IMR-90 (cell line): Measurements from ENCODE around the gene CYP21A2. TPM values are rescaled to one million over a fixed set of nuclear protein-coding genes. Genes with fewer than 3 reads are reported as not detected.

ENCODE experiments used
- ATAC-seq: fragments of 200-7000 bp; cut with Tn5 transposase; 2 replicates; pipeline ENCODE4 v1.9.1; 2020; ENCODE audit warnings: low read depth, mild to moderate bottlenecking, moderate library complexity
- BruUV-seq: library from RNA; stranded (reverse); fragments of 400-500 nt; replicated peaks from 2 replicates; lab custom pipeline; 2021; lab: Mats Ljungman, UMichigan
- CTCF ChIA-PET: fragments of 300-600 bp; formaldehyde crosslinking; extraction: SDS; loops from one replicate; lab custom pipeline; 2021; ENCODE audit warnings: antibody characterized with exemption; lab: Yijun Ruan, JAX
- POLR2A ChIA-PET: fragments of 300-600 bp; sonication (Branson Sonifier 250); formaldehyde crosslinking; loops from one replicate; lab custom pipeline; 2022; ENCODE audit warnings: antibody characterized with exemption; ENCODE audit not compliant: unreplicated experiment; lab: Charles Lee
- DNase-seq: peaks from one replicate; pipeline ENCODE4 v3.0.0; 2013
- H2AFZ ChIP-seq: replicated peaks from 2 replicates; pipeline ENCODE3; 2013; ENCODE audit warnings: low read length, mild to moderate bottlenecking; ENCODE audit not compliant: poor library complexity
- H2AK5ac ChIP-seq: 2 replicates; pipeline ENCODE4 v1.6.1; 2013; ENCODE audit warnings: low read depth, low read length, inconsistent platforms
- H2AK9ac ChIP-seq: replicated peaks from 2 replicates; pipeline ENCODE3; 2013; ENCODE audit warnings: mild to moderate bottlenecking, low read depth, low read length, moderate library complexity; ENCODE audit not compliant: poor library complexity
- H2BK120ac ChIP-seq: 2 replicates; pipeline ENCODE4 v1.6.1; 2013; ENCODE audit warnings: low read depth, low read length, inconsistent platforms
- H2BK15ac ChIP-seq: 3 replicates; pipeline ENCODE4 v1.6.1; 2013; ENCODE audit warnings: low read depth, low read length, inconsistent platforms
- H2BK20ac ChIP-seq: 2 replicates; pipeline ENCODE4 v1.6.1; 2013; ENCODE audit warnings: low read depth, mild to moderate bottlenecking, inconsistent platforms, low read length, moderate library complexity
- H2BK5ac ChIP-seq: 2 replicates; pipeline ENCODE4 v1.6.1; 2013; ENCODE audit warnings: mild to moderate bottlenecking, low read depth, low read length, inconsistent platforms; ENCODE audit not compliant: poor library complexity, severe bottlenecking
- H3K14ac ChIP-seq: replicated peaks from 2 replicates; pipeline ENCODE4 v1.6.1; 2013; ENCODE audit warnings: low read depth, low read length, inconsistent platforms
- H3K18ac ChIP-seq: 2 replicates; pipeline ENCODE4 v1.6.1; 2013; ENCODE audit warnings: low read depth, low read length, control low read depth
- H3K23ac ChIP-seq: 2 replicates; pipeline ENCODE4 v1.6.1; 2013; ENCODE audit warnings: low read depth, low read length, inconsistent platforms
- H3K27ac ChIP-seq: 2 replicates; pipeline ENCODE4 v1.5.1; 2013; ENCODE audit warnings: mild to moderate bottlenecking, control low read depth, low read length; ENCODE audit not compliant: insufficient read depth
- H3K27me3 ChIP-seq: 2 replicates; pipeline ENCODE4 v1.6.1; 2013; ENCODE audit warnings: low read length; ENCODE audit not compliant: control insufficient read depth, insufficient read depth
- H3K36me3 ChIP-seq: 2 replicates; pipeline ENCODE4 v1.6.1; 2013; ENCODE audit warnings: low read length, mixed read lengths; ENCODE audit not compliant: control insufficient read depth, insufficient read depth
- H3K4ac ChIP-seq: 2 replicates; pipeline ENCODE4 v1.6.1; 2013; ENCODE audit warnings: low read depth, low read length, inconsistent platforms
- H3K4me1 ChIP-seq: 2 replicates; pipeline ENCODE4 v1.6.1; 2013; ENCODE audit warnings: low read length, mixed read lengths; ENCODE audit not compliant: control insufficient read depth, insufficient read depth
- H3K4me2 ChIP-seq: 2 replicates; pipeline ENCODE4 v1.6.1; 2013; ENCODE audit warnings: low read depth, mild to moderate bottlenecking, control low read depth, low read length, moderate library complexity
- H3K4me3 ChIP-seq: 2 replicates; pipeline ENCODE4 v1.5.1; 2013; ENCODE audit warnings: low read depth, mild to moderate bottlenecking, control low read depth, low read length, moderate library complexity; ENCODE audit not compliant: insufficient read depth
- H3K56ac ChIP-seq: 2 replicates; pipeline ENCODE4 v1.6.1; 2013; ENCODE audit warnings: low read length, inconsistent platforms; ENCODE audit not compliant: insufficient read depth; ENCODE audit errors: extremely low read depth
- H3K79me1 ChIP-seq, 2 experiments: 2 replicates each; pipeline ENCODE4 v1.6.1; 2013; ENCODE audit warnings: low read length in 2 of 2, inconsistent platforms in 1 of 2, low read depth in 1 of 2
- H3K9ac ChIP-seq: 2 replicates; pipeline ENCODE4 v1.6.1; 2013; ENCODE audit warnings: low read depth, low read length, control low read depth
- H3K9me1 ChIP-seq: 2 replicates; pipeline ENCODE4 v1.6.1; 2013; ENCODE audit warnings: low read length, inconsistent platforms; ENCODE audit not compliant: insufficient read depth
- H3K9me3 ChIP-seq: 2 replicates; pipeline ENCODE4 v1.6.1; 2013; ENCODE audit warnings: low read length; ENCODE audit not compliant: control insufficient read depth, insufficient read depth
- H4K20me1 ChIP-seq: 2 replicates; pipeline ENCODE4 v1.6.1; 2013; ENCODE audit warnings: low read length, inconsistent platforms; ENCODE audit not compliant: insufficient read depth
- H4K5ac ChIP-seq: 2 replicates; pipeline ENCODE4 v1.6.1; 2013; ENCODE audit warnings: mild to moderate bottlenecking, low read depth, low read length, control low read depth
- H4K8ac ChIP-seq, 2 experiments: 2 replicates each; pipeline ENCODE4 v1.6.1; 2013; ENCODE audit warnings: low read depth in 2 of 2, low read length in 2 of 2, control low read depth in 1 of 2, inconsistent platforms in 1 of 2
- H4K91ac ChIP-seq: 2 replicates; pipeline ENCODE4 v1.6.1; 2013; ENCODE audit warnings: low read depth, low read length, inconsistent platforms; ENCODE audit not compliant: insufficient read depth
- BHLHE40 ChIP-seq: fragments of 150-350 bp; IDR thresholded peaks from 2 replicates; pipeline ENCODE4 v1.6.1; 2016; ENCODE audit warnings: mild to moderate bottlenecking, low read depth, low read length
- CEBPB ChIP-seq: IDR thresholded peaks from 2 replicates; pipeline ENCODE4 v1.6.1; 2012; ENCODE audit warnings: low read depth, low read length, improper control_type of control experiment
- CTCF ChIP-seq: conservative IDR thresholded peaks from 2 replicates; pipeline ENCODE4 v1.5.1; 2012; ENCODE audit warnings: mild to moderate bottlenecking, low read depth, low read length, improper control_type of control experiment
- FOS ChIP-seq: fragments of 150-350 bp; IDR thresholded peaks from 2 replicates; pipeline ENCODE4 v1.6.1; 2016; ENCODE audit warnings: low read depth, low read length
- MAFK ChIP-seq: IDR thresholded peaks from 2 replicates; pipeline ENCODE4 v1.6.1; 2012; ENCODE audit warnings: low read depth, low read length, improper control_type of control experiment
- MAZ ChIP-seq: IDR thresholded peaks from 2 replicates; pipeline ENCODE4 v1.6.1; 2012; ENCODE audit warnings: low read depth, mild to moderate bottlenecking, low read length, improper control_type of control experiment, moderate library complexity, borderline replicate concordance
- MXI1 ChIP-seq: IDR thresholded peaks from 2 replicates; pipeline ENCODE4 v1.6.1; 2012; ENCODE audit warnings: low read depth, mild to moderate bottlenecking, low read length, moderate library complexity, borderline replicate concordance
- NFE2L2 ChIP-seq: fragments of 150-350 bp; IDR thresholded peaks from 2 replicates; pipeline ENCODE4 v1.6.1; 2016; ENCODE audit warnings: low read depth, mild to moderate bottlenecking, low read length
- RAD21 ChIP-seq: IDR thresholded peaks from 2 replicates; pipeline ENCODE4 v1.6.1; 2012; ENCODE audit warnings: low read length, improper control_type of control experiment
- RCOR1 ChIP-seq: IDR thresholded peaks from 2 replicates; pipeline ENCODE4 v1.6.1; 2012; ENCODE audit warnings: mild to moderate bottlenecking, low read length, improper control_type of control experiment; ENCODE audit not compliant: insufficient replicate concordance
- SMC3 ChIP-seq: fragments of 150-350 bp; IDR thresholded peaks from 2 replicates; pipeline ENCODE4 v1.6.1; 2016; ENCODE audit warnings: low read depth, mild to moderate bottlenecking, antibody characterized with exemption, low read length, moderate library complexity
- USF2 ChIP-seq: fragments of 150-350 bp; IDR thresholded peaks from 2 replicates; pipeline ENCODE4 v1.6.1; 2017; ENCODE audit warnings: mild to moderate bottlenecking, antibody characterized with exemption, low read length, low read depth
- WGBS, 2 experiments: methylation state at CpG; one replicate each; pipeline versions ENCODE4 v1.1.5 to v1.1.7; 2013; ENCODE audit warnings: missing lambda C conversion rate in 2 of 2; ENCODE audit not compliant: insufficient read length in 1 of 2; ENCODE audit errors: extremely low coverage in 2 of 2; 5-methylcytosine and 5-hydroxymethylcytosine counted together
- dilution Hi-C: fragments of 300-500 bp; cut with HindIII; formaldehyde crosslinking; loops from one replicate; pipeline ENCODE4 v1.14.3; 2018; ENCODE audit warnings: low sequenced_read_pairs; ENCODE audit not compliant: unreplicated experiment
- in situ Hi-C: fragments of 300-500 bp; cut with MboI; formaldehyde crosslinking; loops from 3 replicates; pipeline ENCODE4 v1.14.3; 2019; ENCODE audit warnings: low sequenced_read_pairs, inconsistent platforms, mixed read lengths
- intact Hi-C: fragments of 100-400 bp; cut with micrococcal nuclease; formaldehyde crosslinking; loops from 2 replicates; pipeline ENCODE4 v1.10.0; 2022
- polyA plus RNA-seq, 3 experiments: library from polyadenylated mRNA; depleted of rRNA; stranded (reverse); fragments of >200 nt; gene quantifications; 2 replicates each; pipeline ENCODE4 v1.2.3, GENCODE V29; 2012; ENCODE audit warnings: low replicate concordance in 1 of 3
- total RNA-seq: library from RNA; depleted of rRNA; stranded (reverse); fragments of >200 nt; gene quantifications from 2 replicates; pipeline ENCODE4 v1.2.3, GENCODE V29; 2012

The CYP21A2 gene
- total and polyA plus RNA-seq, 2 of the 4 experiments (the other 2 are of a cell fraction), result 0.03 TPM; not detected in 1

GRCh38 chr6:32085759-32086459 lies 47.7 kb downstream of the CYP21A2 start:
- ATAC-seq (no peak), DNase-seq (no peak)
- Histone ChIP-seq H4K5ac (no peak overlapping the region), H3K9ac (no peak overlapping the region), H3K9me1 (peaks cover 14% of the 10 kb centered on the region), H3K4ac (no peak overlapping the region), H3K4me1 (peaks cover 22% of the 10 kb centered on the region), H3K4me2 (no peak overlapping the region), H3K27me3 (peaks cover 56% of the 10 kb centered on the region), H2AFZ (no peak overlapping the region), H3K18ac (no peak overlapping the region; the same call in 1 of the 2 replicates), H2BK20ac (no peak overlapping the region), H3K36me3 (no peaks in the 10 kb centered on the region), H3K27ac (no peak overlapping the region), H3K9me3 (no peaks in the 10 kb centered on the region), H3K14ac (no peak overlapping the region), H3K56ac (no peak overlapping the region), H2BK120ac (no peak overlapping the region), H2BK5ac (no peak overlapping the region), H4K91ac (no peak overlapping the region; the same call in 1 of the 2 replicates), H3K23ac (no peak overlapping the region), H2BK15ac (no peak overlapping the region), H4K20me1 (peaks cover 7% of the 10 kb centered on the region), H2AK5ac (peak overlapping the region; percentile 65), H3K4me3 (no peak overlapping the region), H3K79me1 (no peaks in the 10 kb centered on the region), H4K8ac (no peak overlapping the region), H2AK9ac (no peak overlapping the region)
- TF ChIP-seq NFE2L2, result no peak
- no peak for TF ChIP-seq CTCF
- no peak for TF ChIP-seq MAFK
- no peak for TF ChIP-seq RCOR1
- no peak for TF ChIP-seq MXI1
- TF ChIP-seq MAZ, result no peak
- no peak for TF ChIP-seq CEBPB
- no peak for TF ChIP-seq RAD21
- TF ChIP-seq FOS, result no peak
- TF ChIP-seq USF2, result no peak
- no peak for TF ChIP-seq SMC3
- no peak for TF ChIP-seq BHLHE40
- dilution Hi-C loops, result no loop called here
- BruUV-seq, result no TSS peak
- POLR2A ChIA-PET, result no interaction called here
- WGBS, 2 experiments, result 100% methylated on average over 1 of the region's 17 CpGs; no CpG with 5 or more reads in 1 of the 2 experiments
- intact Hi-C loops, result no loop called here
- CTCF ChIA-PET, result no interaction called here
- in situ Hi-C loops, result no loop called here
